Stimulated activated CD4-positive, alpha-beta T cell treated with anti-CD3 and anti-CD28 coated beads, Interleukin-12 subunit alpha, Interleukin-12 subunit beta, amount 100 ng/mL, for 4 hours (primary cell): ENCODE data around the gene COMT.

Experiments
- DNase-seq: peaks from one replicate; pipeline ENCODE4 v3.0.0-alpha.2; 2020

COMT gene

DNA sequence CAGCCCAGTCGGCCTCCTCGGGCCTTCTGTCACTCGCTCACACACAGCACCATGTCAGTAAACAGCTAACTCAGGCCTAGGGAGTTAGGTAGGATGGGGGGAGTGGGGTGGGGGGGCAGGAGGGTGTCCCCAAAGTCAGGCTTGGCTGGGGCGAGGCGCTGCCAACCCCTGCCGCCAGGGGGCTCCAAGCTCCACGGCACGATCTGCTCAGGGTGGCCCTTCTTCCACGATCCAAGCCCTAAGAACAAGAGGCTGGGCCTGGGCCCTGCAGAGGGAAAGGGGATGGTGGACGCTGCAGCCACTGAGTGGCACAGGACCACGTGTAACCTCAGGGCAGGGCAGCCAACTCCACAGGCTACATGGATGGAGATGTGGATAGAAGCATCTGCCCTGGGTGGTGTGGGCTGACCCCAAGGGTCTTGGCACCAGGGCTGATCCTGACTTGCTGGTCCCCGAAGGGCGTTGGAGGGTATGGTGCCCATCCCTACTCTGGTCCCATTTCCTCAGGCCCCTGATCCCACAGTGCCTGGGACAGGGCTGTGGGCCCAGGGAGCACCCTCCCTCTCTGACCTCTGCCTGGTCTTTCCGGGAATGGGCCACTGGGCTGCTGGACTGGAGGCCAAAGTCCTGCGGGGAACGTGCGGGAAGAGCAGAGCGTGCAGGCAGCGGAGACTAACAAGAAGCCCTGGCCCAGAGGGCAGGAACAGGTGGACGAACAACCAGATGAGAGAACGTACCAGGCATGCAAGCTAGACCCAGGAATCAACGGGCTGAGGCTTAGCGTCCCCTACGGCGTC is 29.1 kb downstream of the COMT start:
- peak; percentile 81 for DNase-seq

GRCh38 chr22:19971276-19972124 is 29.9 kb downstream of the COMT start:
- no peak for DNase-seq

- DNase-seq, result no peak
Measured at GRCh38 chr22:19972251-19972650, 30.7 kb downstream of the COMT start.

DNA sequence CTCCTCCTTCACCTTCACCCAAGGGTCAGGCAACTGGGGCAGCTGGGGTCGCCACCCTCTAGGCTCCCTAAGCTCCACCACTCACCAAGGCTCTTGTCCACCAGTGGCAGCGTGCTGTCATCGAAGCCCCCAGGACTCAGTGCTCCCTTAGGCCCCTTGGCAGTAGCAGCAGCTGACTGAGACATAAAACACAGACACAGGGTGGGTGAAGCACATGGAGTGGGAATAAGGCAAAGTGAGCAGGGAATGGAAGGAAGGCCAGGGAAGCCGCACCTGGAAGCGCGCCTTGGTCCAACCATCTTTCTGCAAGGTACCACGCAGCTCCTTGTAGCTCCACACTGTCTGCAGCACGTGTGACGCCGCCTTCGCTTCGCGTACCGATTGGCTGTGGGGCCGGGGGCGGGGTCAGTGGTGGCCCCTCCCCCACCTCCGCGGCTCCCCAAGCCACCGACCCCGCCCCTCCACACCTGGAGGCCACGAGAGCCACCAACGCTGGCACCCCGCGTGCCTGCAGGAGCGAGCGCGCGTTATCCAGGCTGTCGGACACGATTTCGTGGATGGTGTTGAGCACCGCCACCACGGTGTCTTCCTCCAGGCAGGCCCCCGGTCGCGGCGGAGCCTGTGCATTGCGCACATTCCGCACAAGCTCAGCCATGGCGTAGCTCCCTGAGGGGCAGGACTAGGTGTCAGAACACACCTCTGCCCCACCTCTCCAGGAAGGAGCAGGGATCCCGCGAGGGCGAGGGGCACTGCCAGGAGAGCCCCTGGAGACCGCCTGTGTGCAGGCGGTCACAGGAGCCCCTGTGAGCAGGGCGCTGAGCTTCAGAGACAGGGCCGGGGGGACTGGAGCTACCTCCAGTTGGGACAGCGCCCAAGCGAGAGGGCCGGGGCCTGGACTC is 31.3 kb downstream of the COMT start:
- no peak for DNase-seq

GRCh38 chr22:19973551-19974267 is 32.1 kb downstream of the COMT start:
- no peak for DNase-seq

DNA sequence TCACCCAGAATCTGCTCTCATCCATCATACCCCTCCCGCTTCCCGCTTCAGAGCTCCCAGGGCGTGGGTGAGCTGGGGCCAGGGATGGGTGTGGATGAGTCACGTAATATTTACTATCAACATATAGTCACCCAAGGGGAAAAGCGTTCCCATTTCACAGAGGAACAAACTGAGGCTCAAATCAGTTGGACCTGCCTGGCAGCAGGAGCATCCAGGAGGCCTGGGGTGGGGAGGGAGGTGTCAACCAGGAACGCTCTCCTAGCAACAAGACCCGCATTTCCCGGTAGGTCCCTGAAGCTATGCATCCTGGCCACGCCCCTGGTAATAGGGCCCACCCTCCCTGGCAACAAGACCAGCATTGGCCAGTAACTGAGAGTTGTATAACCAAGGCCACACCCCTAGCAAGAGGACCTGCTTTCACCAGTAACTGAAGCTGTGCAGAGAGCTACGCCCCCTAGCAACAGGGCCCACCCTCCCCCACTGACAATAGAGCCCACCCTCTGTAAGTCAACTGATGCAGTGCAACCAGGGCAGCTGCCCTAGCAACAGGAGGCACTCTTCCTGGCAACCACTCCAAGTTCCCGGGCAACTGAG is 32.8 kb downstream of the COMT start:
- no peak for DNase-seq

DNA sequence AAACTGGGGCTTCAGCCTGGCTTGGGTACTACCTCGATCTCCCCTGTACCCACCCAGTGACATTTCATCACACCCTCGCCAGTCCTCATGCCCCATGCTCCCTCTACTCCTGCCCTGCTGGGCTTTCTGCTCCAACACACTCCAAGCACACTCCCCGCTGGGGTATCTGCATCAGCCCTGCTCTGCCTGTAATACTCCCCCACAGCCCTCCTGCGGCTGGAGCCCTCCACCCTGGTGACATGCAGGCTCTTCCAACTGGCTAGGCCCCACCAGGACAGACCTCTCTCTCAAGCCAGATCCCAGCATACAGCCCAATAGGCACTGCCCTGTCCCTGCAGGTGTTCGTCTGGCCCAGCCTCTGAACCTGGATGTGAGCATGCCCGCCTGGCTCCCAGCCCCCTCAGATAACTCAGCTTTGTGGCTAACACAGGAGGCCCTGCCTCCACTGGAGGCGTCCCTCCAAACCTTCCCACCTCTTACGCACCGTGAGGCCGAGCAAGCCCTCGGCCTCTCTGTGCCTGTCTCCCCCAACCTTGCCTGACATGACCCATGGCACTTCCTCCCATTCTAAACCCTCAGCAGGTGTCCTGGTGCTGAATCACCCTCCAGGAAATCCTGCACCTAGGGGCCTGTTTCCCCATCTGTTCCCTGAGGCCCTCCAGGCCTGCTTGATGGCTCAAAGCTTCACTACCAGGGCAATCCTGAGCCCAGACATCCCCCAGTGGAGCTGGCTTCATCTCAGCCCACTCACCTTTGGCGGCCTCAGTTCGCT is 33.5 kb downstream of the COMT start:
- DNase-seq, result no peak

- no peak for DNase-seq
Measured at GRCh38 chr22:19975707-19976035, 34.1 kb downstream of the COMT start.

DNA sequence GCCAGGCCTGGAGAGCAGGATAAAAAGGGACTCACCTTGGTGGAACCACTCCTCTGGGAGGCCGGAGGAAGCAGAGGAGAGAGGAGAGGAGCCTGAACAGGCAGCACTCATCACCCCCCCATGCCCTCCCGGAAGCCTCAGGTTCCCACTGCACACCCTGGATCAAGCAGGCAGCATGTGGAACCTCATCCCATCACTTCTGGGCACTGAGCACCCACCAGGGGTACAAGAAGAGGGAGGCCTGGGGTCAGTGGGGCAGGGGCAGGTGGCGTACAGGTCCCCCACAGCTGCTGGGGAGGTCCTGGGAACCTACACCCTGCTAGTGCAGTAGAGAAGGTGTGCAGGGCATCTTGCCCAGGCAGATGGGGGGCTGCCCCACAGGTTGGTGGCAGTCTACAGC is 35.1 kb downstream of the COMT start:
- no peak for DNase-seq

GRCh38 chr22:19977296-19978243 is 36.0 kb downstream of the COMT start:
- DNase-seq, result no peak

DNA sequence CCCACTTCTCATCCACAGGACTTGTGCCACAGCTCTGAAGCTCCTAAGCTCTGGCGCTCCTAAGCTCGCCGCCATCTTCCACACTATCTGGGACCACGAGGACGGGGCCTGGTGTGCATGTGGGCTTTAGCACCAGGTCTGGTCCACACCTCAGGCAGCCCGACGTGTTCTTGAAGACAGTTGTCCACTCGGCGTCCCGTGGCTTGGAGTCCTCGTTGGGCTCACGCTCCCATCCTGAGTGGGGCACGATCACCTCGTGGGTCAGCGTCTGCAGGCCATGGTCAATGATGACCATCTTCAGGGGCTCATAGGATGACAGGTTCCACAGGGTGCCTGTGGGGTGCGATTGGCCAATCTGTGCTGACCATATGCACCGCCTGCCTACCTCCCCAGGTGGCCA is 37.2 kb downstream of the COMT start:
- no peak for DNase-seq

DNA sequence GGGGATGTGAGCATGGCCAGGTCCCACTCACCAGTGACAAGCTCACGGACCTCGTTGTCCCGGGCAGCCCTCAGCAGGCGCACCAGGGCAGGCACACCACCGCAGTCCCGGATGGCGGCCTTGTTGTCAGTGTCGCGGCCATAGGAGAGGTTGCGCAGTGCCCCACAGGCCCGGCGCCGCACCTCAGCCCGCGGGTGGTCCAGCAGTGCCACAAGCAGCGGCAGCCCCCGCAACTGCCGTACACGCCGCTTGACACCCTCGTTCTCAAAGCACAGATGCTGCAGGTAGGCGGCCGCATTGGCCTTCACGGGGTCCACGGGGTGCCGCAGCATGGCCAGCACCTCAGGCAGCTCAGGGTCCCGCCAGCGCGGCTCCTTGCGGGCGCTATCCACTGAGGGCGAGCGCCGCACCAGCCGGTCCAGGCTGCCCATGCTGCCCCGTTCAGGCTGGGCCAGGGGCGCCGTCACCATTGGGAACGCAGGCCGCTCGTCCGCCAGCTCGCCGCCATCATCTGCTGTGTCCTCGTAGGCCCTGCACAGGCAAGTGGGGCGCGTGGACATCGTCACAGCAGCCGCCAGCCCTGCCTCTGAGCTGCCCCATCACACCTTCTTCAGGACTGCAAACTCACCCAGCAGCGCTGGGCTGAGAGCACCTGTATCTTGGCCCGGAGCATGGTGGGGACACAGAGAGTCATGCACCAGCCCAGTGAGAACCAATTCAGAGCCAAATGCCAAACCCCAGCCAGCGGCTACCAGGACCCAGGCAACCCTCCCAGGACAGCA is 38.3 kb downstream of the COMT start:
- no peak for DNase-seq

GRCh38 chr22:19980766-19981165 is 39.2 kb downstream of the COMT start:
- no peak for DNase-seq

GRCh38 chr22:19981171-19981960 is 39.8 kb downstream of the COMT start:
- DNase-seq, result no peak

DNA sequence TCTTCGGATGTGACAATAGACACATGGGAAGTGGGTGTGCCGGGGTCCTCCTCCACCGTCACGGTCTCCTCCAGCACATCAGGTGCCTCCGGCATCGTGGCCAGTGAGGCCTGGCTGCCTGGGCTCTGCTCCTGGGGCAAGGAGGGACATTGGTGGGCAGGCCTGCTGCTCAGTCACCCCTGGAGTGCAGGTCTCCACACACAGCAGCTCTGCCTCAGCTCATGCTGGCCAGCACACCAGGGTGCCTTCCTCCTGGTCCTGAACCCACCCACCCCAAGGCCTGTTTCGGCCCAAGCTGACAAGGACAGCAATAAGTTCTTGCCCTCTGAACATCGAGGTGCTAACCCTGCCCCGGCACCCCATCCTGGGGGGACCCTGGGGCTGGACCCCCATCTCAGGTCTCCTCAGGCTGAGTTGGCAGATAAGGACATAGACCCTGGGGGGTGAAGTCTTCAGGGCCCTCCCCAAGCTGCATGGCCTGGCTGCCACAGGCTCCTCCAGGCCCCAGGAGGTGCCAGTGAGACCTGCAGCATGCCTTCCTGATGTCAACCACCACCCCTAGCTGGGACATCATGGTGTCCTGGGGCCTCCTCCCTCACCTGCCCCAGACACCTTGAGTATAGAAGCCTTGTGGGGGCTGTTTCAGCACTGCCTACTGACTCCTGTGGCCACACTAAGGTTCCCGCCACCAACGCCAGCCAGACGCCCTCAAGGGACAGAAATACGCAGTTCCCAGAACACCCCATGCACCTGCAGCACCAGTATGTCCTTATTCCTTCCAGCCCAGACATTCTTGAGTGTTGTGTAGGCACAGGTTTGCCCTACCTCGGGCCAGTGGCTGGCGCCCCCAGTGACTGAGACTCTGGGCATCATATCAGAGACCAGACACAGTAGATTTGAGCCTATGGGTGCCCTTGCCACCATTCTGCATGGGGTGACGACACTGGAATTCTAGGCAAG is 40.7 kb downstream of the COMT start:
- no peak for DNase-seq

DNA sequence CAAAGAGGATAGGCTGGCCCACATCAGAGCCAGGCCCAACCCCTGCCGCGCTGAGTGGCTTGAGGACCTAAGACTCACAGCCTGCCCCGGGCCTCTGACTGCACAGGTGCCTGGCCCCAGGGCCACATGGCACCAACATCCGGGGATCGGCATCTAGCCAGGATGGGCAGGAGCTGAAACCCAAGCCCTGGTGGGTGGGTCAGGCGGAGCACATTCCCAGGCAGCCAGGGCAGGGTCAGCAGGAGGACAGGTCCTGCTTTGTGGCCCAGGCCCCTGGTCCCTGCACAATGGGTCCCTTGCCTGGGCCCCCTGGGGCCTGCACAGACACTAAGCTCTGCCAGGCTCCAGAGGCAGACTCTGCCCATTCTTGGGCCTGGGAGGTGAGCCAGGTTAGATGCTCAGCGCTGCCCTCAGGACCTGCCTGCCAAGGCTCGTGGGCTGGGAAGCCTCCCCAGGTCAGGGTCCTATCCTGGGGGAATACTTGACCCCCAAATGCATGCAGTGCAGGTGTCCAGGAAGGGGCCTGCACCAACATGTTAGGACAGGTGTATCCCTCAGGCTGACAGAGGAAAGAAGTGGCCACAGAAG is 41.5 kb downstream of the COMT start:
- no peak for DNase-seq

DNA sequence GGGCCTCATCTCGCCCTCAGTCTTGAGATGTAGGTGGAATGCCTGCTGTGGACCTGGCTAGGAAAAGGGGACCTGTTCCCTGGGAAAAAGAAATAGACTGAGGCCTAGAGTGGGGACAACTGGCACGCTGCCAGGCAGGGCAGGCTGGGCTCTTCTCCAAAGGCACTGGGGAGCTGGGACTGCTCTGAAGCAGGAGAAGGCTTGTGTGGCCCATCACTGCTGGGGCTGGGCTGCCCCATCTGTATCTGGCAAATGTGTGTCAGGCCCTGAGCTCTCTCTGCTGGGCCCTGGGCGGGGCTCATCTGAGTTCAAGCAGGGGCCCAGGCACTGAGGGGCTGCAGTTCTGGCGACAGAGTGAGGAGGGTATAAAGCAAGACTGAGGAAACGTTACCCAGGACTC is 42.2 kb downstream of the COMT start:
- no peak for DNase-seq
